ENCODE measurements around the gene SLC2A9. TPM values are rescaled to one million over a fixed set of nuclear protein-coding genes. Genes with fewer than 3 reads are reported as not detected.

Gene SLC2A9
- total RNA-seq, 3 donors from 2014 or later, result 1.7 to 3.0 (median 2.6) TPM

DNA sequence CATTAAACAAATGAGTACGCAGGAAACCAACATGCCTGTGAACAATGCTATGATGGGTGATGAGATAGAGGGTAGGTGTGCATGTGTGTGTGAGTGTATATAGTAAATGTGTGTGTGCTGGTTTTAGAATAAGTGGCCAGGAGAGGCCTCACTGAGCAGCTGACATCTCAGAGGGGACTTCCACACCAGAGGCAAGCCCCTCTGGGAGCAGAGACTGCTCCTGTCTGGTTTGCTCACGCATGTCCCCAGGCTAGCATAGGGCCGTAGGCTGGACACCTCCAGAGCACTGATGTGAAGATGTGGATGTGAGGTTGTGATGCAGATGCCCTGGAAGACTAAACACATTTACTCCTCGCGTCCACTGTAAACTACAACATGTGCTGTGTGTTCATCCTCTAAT lies 135.3 kb downstream of the SLC2A9 start:
- no peak overlapping the region for H3K4me3 Mint-ChIP-seq
- H3K27me3 Mint-ChIP-seq (ENCODE audit: low read depth), result no peaks in the 10 kb centered on the region
- H3K36me3 Mint-ChIP-seq (ENCODE audit: insufficient read depth), result no peaks in the 10 kb centered on the region
- no peak for ATAC-seq
- H3K4me1 Mint-ChIP-seq (ENCODE audit: low read depth), result no peaks in the 10 kb centered on the region
- H3K9me3 Mint-ChIP-seq, result no peaks in the 10 kb centered on the region
- DNase-seq, result no peak

DNA sequence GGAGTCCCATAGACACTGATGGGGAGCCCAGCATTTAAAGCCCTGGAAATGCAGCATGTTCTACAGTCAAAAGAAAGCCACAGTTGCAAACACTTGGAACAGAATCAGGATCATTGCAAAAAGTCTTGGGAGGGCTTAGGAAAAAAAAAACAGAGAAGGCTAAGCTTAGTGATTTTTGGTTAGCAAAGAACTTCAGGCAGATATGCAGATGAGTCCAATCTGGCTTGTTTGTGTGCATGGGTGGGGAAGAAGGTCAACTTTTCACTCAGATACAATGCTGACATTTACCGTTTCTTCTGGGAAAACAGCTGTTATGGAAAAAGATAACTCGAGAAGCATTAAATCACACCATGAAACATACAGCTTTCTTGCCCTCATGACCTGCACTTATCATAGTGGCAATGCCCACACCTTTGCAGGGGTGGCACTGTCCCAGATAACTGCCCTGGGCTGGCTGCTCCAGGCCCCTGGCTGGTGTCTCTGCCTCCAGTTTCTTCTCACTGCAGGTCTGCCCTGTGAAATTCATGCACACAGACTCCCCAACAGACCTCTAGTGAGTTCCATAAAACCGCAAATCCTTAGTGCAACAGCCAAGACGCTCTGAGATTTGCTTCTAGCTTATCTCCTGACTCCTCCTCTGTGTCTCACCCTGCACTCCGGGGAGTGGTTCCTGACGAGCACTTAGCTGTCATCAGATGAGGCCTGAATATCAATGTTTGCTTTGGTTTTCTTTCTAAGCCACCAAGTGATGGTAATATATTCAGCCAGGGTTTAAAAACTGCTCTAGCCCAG lies 140.7 kb downstream of the SLC2A9 start:
- Mint-ChIP-seq H3K36me3 (ENCODE audit: insufficient read depth) (no peaks in the 10 kb centered on the region), H3K4me3 (no peak overlapping the region), H3K27me3 (ENCODE audit: low read depth) (no peaks in the 10 kb centered on the region), H3K9me3 (no peaks in the 10 kb centered on the region), H3K4me1 (ENCODE audit: low read depth) (no peaks in the 10 kb centered on the region)
- no peak for ATAC-seq
- DNase-seq, result no peak

DNA sequence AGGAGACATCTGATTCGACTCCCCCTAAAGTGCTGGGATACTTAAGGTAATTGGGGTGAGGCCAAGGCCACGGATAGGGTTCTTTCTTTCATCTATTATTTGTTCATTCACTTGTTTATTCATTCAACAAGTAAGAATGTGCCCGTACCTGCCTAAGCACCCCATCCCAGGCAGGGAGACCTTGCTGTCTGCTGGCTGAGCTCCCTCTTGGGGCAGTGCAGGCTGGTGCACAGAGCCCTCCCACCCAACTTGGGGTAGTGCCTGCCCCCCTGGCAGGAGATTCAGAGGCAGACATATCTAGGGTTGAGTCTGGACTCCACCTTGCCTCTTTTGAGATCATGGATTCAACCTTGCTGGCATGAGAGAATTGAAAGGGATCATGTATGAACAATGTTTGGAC lies 144.2 kb downstream of the SLC2A9 start:
- Mint-ChIP-seq H3K4me1 (ENCODE audit: low read depth) (no peaks in the 10 kb centered on the region), H3K27me3 (ENCODE audit: low read depth) (no peaks in the 10 kb centered on the region), H3K36me3 (ENCODE audit: insufficient read depth) (no peaks in the 10 kb centered on the region), H3K9me3 (no peaks in the 10 kb centered on the region), H3K4me3 (no peak overlapping the region)
- DNase-seq (no peak), ATAC-seq (no peak)

DNA sequence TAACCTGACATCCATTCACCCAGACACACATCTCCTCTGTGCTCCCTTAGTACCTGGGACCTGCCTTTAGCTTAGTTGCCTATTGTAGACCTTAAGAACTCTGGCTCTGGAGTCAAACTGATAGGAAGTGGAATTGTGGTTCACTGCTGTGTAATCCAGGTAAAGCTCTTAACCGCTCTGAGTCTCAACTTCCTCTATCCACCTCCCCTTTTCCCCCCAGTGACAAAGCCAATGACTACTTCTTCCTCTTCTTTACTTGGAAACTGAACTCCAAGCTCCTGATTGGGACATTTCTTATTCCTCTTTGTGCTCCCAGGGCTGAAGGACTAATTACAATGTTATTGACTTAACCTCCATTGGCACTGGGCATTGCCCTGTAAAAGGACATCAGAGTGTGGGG lies 145.8 kb downstream of the SLC2A9 start:
- DNase-seq, result no peak
- no peaks in the 10 kb centered on the region for H3K4me1 Mint-ChIP-seq (ENCODE audit: low read depth)
- no peak for ATAC-seq
- H3K4me3 Mint-ChIP-seq, result no peak overlapping the region
- H3K36me3 Mint-ChIP-seq (ENCODE audit: insufficient read depth), result no peaks in the 10 kb centered on the region
- no peaks in the 10 kb centered on the region for H3K9me3 Mint-ChIP-seq
- no peaks in the 10 kb centered on the region for H3K27me3 Mint-ChIP-seq (ENCODE audit: low read depth)

DNA sequence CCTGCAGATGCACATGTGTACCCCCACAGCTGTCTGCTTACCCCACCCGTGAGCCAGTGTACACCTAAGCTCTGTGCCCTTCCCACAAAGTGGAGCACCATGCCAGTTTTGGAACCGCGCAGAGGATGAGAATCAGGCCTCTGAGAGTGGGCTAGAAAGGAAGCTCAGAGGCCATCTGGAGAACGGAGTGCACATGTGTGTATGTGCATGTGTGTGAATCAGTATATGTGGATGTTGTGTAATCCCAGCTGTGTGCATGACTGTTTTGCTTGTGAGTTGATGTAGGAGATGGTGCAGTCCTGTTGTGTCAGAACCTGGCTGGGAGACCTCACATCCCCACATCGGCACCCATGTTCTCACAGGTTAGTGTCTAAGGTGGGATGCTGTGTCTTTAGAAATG lies 146.9 kb downstream of the SLC2A9 start:
- no peak for DNase-seq
- H3K4me3 Mint-ChIP-seq, result no peak overlapping the region
- H3K4me1 Mint-ChIP-seq (ENCODE audit: low read depth), result no peaks in the 10 kb centered on the region
- no peaks in the 10 kb centered on the region for H3K9me3 Mint-ChIP-seq
- H3K36me3 Mint-ChIP-seq (ENCODE audit: insufficient read depth), result no peaks in the 10 kb centered on the region
- H3K27me3 Mint-ChIP-seq (ENCODE audit: low read depth), result no peaks in the 10 kb centered on the region
- ATAC-seq, result no peak

DNA sequence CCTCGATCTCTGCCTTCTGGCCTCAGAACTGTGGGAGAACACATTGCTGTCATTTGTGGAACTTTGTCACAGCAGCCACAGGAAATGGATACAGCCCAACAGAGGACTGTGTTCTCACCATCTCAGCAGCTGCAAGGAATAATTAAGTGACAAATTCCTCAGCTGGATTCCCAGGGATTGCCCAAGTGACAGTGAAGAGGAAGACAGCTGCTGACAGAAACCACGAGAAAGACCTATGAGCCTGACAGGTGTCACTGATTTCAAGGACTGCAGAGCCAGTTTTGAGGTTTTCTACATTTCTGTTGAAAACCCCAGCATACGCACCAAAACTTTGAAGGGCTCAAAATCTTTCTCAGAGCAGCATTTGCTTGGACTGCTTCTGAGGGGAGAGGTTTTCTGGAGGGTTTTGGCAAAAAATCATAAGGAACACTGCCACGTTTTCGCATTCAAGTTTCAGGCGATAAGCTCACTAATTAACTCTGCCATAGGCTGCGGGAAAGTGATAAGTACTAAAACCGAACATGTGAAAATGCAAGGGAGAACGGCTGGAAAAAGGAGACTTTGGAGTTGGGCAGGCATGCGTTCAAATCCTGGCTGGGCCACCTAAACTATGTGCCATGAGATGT lies 151.0 kb downstream of the SLC2A9 start:
- no peak for DNase-seq
- H3K36me3 Mint-ChIP-seq (ENCODE audit: insufficient read depth), result no peaks in the 10 kb centered on the region
- no peak for ATAC-seq
- no peak overlapping the region for H3K4me3 Mint-ChIP-seq
- H3K27me3 Mint-ChIP-seq (ENCODE audit: low read depth), result no peaks in the 10 kb centered on the region
- H3K9me3 Mint-ChIP-seq, result no peaks in the 10 kb centered on the region
- no peaks in the 10 kb centered on the region for H3K4me1 Mint-ChIP-seq (ENCODE audit: low read depth)

DNA sequence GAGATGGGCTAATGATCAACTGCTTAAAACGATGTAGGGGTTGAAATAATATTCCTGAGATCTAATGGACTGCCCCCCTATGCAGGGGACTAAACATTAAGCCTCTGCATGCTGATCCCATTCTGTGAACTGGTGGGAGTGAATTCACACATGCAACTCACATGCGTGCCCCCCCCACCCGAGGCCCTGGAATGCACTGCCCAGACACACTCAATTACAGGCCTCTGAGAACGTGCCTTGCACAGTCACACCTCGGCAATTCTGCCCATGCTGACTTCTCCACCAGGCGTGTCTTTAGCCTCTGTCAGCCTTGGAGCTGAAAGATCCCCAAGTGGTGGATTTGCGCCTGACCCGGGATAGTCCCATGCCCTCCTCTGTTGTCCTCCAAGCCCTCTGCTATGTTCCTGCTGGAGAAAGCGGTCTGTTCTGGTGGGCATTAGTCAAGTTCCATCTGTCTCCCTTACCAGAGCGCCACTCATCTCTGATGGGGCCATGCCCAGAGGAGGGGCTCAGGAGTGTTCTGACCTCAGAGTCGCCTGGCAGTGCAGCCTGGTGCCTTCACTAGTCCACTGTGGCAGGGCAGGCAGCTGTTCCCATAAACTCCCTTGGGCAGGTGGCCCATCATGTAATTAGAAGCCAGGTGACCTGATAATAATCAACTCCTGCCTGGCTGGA lies 153.4 kb downstream of the SLC2A9 start:
- no peak for ATAC-seq
- H3K4me1 Mint-ChIP-seq (ENCODE audit: low read depth), result no peaks in the 10 kb centered on the region
- no peaks in the 10 kb centered on the region for H3K36me3 Mint-ChIP-seq (ENCODE audit: insufficient read depth)
- DNase-seq, result no peak
- H3K4me3 Mint-ChIP-seq, result no peak overlapping the region
- H3K27me3 Mint-ChIP-seq (ENCODE audit: low read depth), result no peaks in the 10 kb centered on the region
- H3K9me3 Mint-ChIP-seq, result no peaks in the 10 kb centered on the region

DNA sequence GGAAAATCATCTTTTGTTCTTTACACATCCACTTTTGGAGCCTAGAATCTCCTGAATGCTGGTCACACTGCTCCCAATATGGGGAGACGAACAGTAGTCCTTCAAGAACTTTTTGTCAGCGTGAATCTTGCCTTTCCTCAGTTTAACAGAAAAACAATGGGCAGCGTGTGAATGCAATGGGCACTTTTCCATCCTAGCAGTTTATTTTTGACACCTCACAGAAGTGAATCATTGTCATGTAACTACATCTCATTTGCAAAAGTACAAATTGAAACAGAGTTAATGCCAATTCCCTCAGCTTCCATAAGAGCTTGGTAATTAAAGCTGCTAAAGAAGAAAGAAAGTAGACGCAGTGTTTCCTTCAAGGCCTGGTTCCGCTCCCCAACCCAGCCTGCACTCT lies 154.4 kb downstream of the SLC2A9 start:
- no peaks in the 10 kb centered on the region for H3K4me1 Mint-ChIP-seq (ENCODE audit: low read depth)
- H3K27me3 Mint-ChIP-seq (ENCODE audit: low read depth), result no peaks in the 10 kb centered on the region
- no peaks in the 10 kb centered on the region for H3K36me3 Mint-ChIP-seq (ENCODE audit: insufficient read depth)
- ATAC-seq (no peak), DNase-seq (no peak)
- no peaks in the 10 kb centered on the region for H3K9me3 Mint-ChIP-seq
- no peak overlapping the region for H3K4me3 Mint-ChIP-seq

DNA sequence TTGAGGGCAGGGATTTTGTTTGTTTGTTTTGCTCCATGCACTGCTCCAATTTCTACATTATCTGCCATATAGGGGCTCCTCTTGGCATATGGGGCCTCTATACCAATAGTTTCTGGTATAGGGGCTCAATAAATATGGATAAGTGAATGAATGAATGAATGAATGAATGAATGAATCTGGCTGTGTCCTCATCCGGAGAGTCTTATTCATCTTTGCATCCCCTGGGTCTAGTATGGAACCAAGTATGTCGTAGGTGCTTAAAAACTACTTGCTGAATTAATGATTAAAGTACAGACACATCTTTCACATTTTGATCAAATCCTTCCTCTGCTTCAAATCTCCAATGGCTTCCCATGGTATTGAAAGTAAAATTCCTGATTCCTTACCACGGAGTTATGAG lies 159.7 kb downstream of the SLC2A9 start:
- Mint-ChIP-seq H3K27me3 (ENCODE audit: low read depth) (no peaks in the 10 kb centered on the region), H3K36me3 (ENCODE audit: insufficient read depth) (no peaks in the 10 kb centered on the region), H3K9me3 (no peaks in the 10 kb centered on the region), H3K4me1 (ENCODE audit: low read depth) (no peaks in the 10 kb centered on the region), H3K4me3 (no peak overlapping the region)
- DNase-seq, result no peak
- no peak for ATAC-seq

DNA sequence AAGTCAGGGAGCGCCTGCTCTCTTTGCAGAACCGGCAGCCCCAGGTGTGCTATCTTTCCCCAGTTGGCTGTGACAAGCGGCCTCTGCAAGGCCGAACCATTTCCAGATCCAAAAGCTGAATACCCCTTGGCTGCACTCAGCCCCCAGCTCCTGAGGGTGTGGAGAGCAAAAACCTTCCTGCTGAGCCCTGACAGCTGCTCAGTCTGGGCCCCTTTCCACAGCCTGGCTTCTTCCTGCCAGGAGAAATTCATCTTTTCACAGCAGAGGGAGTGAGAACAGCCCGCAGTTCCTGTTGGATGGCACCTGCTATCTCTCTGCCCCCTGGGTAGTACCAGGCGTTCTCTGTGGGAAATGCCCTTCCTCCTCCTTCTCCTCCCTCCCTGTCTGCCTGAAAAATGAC lies 161.5 kb downstream of the SLC2A9 start:
- H3K36me3 Mint-ChIP-seq (ENCODE audit: insufficient read depth), result no peaks in the 10 kb centered on the region
- no peak overlapping the region for H3K4me3 Mint-ChIP-seq
- ATAC-seq, result no peak
- no peaks in the 10 kb centered on the region for H3K27me3 Mint-ChIP-seq (ENCODE audit: low read depth)
- H3K9me3 Mint-ChIP-seq, result peaks cover 11% of the 10 kb centered on the region
- H3K4me1 Mint-ChIP-seq (ENCODE audit: low read depth), result no peaks in the 10 kb centered on the region
- no peak for DNase-seq

DNA sequence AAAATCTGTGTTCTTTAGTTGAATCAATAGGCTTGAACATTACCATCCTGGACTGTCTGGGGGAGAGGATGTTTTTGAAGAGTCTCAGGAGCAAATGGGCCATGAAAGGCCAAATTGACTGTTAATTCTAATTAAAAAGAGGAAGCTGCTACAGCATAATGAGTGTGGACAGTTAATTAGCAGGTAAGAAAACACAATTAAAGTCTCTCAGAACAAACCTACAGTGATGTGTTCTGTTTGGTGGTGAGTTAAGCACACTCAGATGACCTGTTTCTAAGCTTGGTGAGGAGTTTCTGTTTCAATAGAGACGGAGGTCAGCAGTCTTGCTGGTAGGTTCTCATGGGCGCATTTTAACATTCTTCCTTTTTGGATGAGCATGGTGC lies 171.8 kb downstream of the SLC2A9 start:
- Mint-ChIP-seq H3K9me3 (no peaks in the 10 kb centered on the region), H3K4me1 (ENCODE audit: low read depth) (no peaks in the 10 kb centered on the region), H3K36me3 (ENCODE audit: insufficient read depth) (no peaks in the 10 kb centered on the region), H3K4me3 (no peak overlapping the region), H3K27me3 (ENCODE audit: low read depth) (peaks cover 8% of the 10 kb centered on the region)
- ATAC-seq, result no peak
- DNase-seq, result no peak

DNA sequence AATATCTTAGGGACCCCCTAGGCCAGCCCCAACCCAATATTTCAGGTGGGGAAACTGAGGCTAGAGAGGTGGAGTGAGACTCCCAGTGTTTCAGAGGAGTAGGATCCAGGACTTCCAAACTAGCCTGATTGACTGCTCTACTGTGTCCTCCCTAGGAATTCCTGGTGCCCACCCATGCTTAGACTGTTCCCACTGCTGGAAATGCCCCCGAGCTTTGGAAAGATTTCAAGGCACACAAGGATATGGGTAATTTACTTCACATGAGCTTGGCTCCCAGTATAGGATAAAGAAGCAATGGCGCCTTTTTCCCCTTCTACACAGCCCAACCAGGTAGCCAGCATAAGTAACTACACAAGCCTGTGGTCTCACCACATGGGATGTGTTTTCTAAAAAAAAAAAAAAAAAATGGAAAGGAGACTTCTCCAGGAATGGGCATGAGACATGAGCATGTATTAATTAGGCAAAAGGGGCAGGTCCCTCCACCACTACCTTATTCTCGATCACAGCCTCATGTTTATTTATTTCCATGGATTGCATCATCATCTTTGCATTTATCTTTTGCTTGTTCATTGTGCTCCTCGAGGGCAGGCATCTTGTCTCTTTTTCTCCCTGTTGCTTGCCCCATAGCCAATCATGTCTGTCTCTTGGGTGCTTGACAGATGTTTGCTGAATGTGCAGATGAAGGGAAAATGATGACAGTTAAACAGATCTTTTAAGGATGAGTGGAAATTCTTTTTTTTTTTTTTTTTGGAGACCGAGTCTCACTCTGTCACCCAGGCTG lies 173.1 kb downstream of the SLC2A9 start:
- no peaks in the 10 kb centered on the region for H3K36me3 Mint-ChIP-seq (ENCODE audit: insufficient read depth)
- DNase-seq, result no peak
- no peak overlapping the region for H3K4me3 Mint-ChIP-seq

DNA sequence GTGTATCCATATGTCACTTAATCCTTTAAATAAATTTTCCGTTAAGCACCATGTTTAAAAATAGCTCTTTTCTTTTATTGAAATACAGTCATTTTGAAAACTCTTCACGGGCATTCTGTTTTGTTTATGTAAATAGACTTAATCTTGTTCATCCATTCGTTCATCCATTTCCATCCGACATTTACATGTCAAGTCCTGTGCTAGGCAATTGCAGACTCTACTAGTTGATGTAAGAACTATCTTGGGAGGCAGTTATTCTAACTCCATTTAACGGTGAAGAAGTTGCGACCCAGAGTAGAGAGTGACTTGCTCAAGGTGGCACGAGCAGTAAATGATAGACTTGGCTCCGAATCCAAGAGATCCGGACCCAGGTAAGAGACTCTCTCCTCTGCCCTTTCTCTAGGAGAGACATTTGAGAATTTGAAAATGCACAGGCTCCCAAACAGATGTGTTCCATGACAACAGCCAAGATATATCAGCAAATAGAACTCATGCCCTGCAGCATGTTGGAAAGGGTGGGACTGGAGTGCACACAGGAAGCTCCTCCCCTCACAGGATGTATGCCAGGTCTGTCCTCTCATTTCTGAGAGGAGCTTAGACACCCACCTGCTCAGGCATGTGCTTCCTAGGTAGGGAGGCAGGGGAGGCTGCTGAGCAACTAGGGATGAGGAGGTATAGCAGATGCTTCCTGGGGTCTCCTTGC lies 175.4 kb downstream of the SLC2A9 start:
- no peaks in the 10 kb centered on the region for H3K36me3 Mint-ChIP-seq (ENCODE audit: insufficient read depth)
- peaks cover 11% of the 10 kb centered on the region for H3K9me3 Mint-ChIP-seq
- ATAC-seq (no peak), DNase-seq (no peak)
- no peak overlapping the region for H3K4me3 Mint-ChIP-seq
- H3K27me3 Mint-ChIP-seq (ENCODE audit: low read depth), result peaks cover 8% of the 10 kb centered on the region
- H3K4me1 Mint-ChIP-seq (ENCODE audit: low read depth), result no peaks in the 10 kb centered on the region

More for the DNA sequence above, 173.1 kb downstream of the SLC2A9 start:
- no peaks in the 10 kb centered on the region for H3K9me3 Mint-ChIP-seq
- no peak for ATAC-seq
- H3K4me1 Mint-ChIP-seq (ENCODE audit: low read depth), result no peaks in the 10 kb centered on the region
- peaks cover 8% of the 10 kb centered on the region for H3K27me3 Mint-ChIP-seq (ENCODE audit: low read depth)

DNA sequence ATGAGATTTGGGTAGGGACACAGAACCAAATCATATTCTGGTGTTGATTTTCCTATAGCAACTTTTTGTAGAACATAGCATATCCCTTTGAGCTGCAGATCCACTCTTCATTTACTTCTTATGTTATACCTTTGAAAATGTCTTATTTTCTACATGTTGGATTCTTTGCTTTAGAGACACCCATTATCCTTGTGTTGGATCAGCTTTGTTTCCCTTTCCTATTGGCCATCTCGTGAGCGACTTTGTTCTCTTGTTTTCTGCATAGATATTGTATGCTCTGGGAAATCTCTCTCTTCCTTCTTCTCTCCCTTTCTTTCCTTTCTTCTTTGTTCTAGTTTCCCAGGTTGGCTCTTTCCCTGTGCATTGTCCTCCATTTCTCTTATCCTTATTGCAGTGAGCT lies 180.2 kb downstream of the SLC2A9 start:
- H3K4me3 Mint-ChIP-seq, result no peak overlapping the region
- ATAC-seq (no peak), DNase-seq (no peak)
- peaks cover 16% of the 10 kb centered on the region for H3K9me3 Mint-ChIP-seq
- H3K36me3 Mint-ChIP-seq (ENCODE audit: insufficient read depth), result no peaks in the 10 kb centered on the region
- H3K27me3 Mint-ChIP-seq (ENCODE audit: low read depth), result no peaks in the 10 kb centered on the region
- no peaks in the 10 kb centered on the region for H3K4me1 Mint-ChIP-seq (ENCODE audit: low read depth)
